Activated CD8-positive, alpha-beta memory T cell treated with anti-CD3 and anti-CD28 coated beads, Interleukin-2, amount 50 U/mL, for 1 hour (primary cell): Measurements from ENCODE around the gene KLHL14.

ENCODE experiments used
- DNase-seq: peaks from one replicate; pipeline ENCODE4 v3.0.0-alpha.2; 2020; ENCODE audit errors: extremely low read depth

KLHL14 gene

GRCh38 chr18:32770054-32770665, 2.7 kb downstream of the KLHL14 start:
- no peak for DNase-seq

GRCh38 chr18:32769586-32770053, 3.2 kb downstream of the KLHL14 start:
- no peak for DNase-seq

DNA sequence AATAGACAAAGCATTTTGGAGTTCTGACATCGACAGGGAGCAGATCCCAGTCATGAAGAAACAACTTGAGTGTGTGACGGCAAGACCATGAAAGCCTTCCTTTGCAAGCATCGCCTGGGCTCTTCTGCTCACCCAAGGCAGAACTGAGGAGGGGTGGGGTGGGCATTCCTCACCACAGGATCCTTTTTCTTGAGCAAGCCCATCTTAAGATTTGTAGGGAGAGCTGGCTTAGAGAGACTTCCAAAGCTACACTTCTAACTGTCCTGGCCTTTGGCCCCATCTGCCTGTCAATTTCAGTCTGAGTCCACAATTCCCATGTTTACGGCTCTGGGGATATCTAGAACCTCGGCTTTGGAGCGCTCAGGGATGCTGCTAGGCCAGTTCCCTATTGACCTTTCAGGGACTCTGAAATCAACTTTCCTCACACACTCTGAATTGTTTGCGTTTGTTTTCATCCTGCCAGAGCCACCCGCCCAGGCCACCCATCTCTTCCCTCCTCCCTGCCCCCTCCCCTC, 3.7 kb downstream of the KLHL14 start:
- no peak for DNase-seq

- DNase-seq = no peak
Observed at GRCh38 chr18:32767400-32767799, 5.4 kb downstream of the KLHL14 start.

DNA sequence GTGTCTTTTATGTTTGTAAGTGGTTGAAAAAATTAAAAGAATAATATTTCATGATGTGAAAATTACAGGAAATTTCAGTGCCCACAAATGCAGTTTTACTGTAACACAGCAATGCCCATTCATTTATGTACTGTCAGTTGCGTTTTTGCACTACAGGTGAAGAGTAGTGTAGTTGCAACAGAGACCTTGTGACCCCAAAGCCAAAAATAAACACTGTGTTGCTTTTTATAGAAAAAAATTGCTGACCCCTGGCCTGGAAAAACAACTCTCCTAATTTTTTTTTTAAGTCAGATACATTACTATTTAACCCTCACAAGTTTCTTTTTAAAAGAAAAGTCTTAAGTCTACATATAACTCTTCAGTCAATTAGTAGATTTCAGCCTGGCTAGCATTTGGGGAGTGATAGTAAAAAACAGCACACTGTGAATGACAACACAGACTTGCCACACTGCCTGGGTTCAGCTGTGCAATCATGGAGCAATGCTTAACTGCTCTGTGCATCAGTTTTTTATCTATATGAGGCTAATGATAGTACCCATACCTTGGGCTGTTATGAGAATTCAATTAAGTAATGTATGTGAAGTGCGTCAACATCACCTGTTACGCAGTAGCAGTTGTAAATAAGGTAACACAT, 8.1 kb downstream of the KLHL14 start:
- no peak for DNase-seq

DNA sequence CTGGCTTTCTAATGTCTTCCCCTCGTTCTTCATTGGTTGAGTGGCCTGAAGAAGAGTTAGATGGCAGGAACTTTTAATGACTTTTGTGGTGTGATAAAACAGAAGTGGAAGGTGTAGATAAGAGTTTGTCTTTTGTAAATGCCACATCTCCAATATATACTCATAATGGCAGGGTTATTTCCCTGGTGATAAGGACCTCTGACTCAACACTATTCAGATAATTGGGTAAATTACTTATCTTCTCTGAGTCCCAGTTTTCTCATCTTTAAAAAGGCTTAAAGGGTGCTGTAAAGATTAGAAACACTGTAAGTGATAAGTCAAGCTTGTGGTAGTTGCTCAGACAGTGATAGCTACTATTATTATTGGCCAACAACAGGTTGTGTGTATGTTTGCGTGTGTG, 9.5 kb downstream of the KLHL14 start:
- DNase-seq = no peak

- no peak for DNase-seq
Observed at GRCh38 chr18:32761231-32761630, 11.6 kb downstream of the KLHL14 start.

- no peak for DNase-seq
Observed at GRCh38 chr18:32760391-32760790, 12.4 kb downstream of the KLHL14 start.

DNA sequence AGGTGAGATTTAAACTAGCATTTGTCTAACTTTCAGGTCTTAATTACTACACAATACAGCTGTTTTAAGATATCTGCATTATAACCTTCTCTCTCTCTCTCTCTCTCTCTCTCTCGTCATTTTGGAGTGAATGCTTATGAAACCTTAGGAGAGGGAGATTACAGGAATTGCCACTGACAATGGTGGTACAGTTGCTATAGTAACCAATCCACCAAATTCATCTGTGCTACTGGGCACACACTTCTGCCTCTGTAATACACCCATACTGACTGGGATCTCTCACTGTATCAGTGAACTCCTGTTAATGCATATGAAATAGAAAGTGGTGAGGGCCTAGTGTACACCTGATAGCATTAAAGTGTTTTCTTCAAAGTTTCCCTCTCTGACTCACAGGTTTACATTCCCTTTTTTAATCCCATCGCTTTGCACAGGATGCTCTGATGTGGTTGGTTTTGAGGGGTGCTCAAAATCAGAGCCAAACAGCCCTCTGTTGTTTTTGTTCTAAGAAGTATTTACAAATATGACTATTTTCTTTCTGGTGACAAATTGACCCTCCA, 13.1 kb downstream of the KLHL14 start:
- DNase-seq = no peak

DNA sequence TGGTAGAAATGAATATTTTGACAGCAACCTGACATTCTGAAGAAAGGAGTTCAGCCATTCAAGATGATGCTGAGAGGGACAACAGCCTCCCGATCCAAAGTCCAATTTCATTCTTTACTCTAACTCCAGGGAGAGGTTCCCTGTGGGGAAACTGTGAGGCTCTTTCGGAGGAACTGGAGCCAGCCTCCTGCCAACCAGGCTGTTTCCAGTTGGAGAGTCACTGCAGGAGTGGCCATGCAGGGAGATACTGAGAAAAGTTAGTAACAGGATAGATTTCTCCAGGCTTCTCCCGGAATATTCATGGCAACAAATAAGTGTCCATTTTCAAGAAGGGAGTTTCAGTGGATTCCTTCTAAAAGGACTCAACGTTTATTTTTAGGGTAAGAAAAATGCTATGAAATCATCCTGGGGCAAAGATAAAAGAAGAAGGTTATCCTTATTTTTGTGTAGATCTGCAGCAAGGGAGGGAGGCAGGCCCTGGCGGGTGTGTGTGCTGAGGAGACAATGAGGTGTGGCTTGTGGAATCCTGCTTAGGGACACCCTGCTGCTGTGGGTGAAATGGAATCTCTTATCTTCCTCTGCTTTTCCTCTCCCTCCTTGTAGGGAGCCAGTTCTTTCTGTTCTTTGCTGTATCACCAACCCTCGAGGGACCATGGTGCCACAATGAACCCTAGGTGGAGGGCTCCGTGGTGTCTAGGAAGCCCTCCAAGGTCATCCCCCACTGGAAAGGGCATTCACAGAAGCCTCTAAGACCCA, 18.1 kb downstream of the KLHL14 start:
- DNase-seq = no peak

GRCh38 chr18:32753656-32754260, 19.1 kb downstream of the KLHL14 start:
- DNase-seq = no peak

DNA sequence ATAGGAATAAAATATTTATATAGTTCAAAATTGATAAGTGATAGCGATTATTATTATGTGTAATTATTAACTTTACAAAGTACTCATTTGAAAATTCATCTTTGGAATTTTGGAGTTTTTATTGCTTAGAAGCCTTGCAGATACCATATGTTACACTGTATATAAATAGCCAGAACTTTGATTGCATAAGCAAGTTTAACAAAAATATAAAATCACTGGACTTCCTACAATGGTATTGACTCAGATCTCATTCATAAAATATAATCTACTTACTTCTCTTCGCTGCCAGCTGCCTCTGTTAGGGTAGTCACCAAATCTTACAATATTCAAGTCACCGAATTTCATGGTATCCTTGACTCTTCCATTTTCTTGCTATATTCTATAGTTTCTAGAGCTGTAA, 22.5 kb downstream of the KLHL14 start:
- no peak for DNase-seq

GRCh38 chr18:32749809-32750208, 23.0 kb downstream of the KLHL14 start:
- no peak for DNase-seq

DNA sequence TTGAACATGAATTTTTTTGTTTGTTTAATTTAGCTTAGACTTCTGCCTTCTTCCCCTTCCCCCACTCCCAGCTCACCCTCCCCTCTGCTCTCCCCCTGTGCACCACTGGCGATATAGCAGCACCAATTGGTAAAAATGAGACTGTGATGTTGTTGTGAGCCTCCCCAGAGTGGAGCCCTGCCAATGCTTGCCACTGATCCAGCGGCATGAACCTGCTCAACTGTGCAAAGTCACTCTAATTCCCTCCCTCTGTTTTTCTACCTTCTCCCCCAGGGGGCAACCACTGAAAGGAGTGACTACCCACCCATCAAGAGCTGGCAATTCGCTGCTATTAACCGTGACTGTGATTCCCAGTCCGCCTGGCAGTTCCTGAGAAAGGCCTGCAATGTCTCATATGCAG, 30.2 kb downstream of the KLHL14 start:
- no peak for DNase-seq

DNA sequence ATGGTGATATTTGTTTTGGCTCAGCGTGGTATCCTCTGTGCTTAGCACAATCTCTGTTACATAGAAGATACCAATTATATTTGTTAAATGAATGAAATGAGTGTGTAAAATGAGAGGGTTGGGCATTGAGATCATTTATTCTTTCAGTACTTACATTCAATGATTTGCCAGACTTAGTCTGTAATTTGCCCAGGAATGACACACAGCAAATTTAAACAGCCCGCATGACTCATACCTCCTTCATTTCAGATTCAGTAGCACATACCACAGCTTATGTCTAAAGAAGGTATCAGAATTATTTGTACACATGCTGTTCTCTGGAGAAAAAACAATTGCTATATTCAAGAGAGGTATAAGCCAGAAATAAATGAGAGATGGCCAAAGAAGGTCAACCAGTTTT, 37.0 kb downstream of the KLHL14 start:
- DNase-seq = no peak

- no peak for DNase-seq
Observed at GRCh38 chr18:32734442-32734841, 38.4 kb downstream of the KLHL14 start.

DNA sequence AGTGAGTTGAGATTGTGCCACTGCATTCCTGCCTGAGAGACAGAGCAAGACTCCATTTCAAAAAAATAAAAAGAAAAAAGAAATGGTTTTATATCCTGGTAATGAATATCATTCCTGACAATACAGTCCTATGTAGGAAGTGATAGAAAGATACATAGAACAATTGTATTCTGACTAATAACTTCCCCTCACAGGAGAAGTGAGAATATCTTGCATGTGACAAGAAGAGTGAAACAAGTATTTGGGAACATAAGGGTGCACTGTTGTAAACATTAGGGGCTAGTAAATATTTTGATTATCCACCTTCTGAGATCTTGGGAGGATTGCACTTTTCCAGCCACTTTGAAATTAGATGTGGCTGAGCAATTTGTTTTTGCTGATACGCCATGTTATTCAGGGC, 40.7 kb downstream of the KLHL14 start:
- DNase-seq = no peak

GRCh38 chr18:32730620-32731091, 42.2 kb downstream of the KLHL14 start:
- no peak for DNase-seq

DNA sequence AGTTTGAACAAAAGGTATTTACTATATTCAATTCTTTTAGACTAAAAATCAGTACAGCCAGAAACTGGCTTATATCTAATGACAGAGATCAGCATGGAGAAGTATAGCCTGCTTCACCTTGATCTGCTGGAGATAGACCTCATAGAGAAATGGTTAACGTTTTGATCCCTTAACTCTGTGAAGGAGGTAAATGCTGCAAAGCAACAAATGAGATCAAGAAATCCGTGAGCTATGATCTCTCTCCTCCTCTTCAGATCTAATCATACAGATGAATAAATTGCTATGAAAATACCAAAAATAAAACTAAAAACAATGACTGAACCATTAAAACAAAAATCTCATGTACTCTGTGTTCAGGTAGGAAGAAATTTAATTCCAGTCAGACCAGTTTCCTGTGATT, 42.8 kb downstream of the KLHL14 start:
- no peak for DNase-seq

GRCh38 chr18:32724071-32724749, 48.6 kb downstream of the KLHL14 start:
- no peak for DNase-seq

DNA sequence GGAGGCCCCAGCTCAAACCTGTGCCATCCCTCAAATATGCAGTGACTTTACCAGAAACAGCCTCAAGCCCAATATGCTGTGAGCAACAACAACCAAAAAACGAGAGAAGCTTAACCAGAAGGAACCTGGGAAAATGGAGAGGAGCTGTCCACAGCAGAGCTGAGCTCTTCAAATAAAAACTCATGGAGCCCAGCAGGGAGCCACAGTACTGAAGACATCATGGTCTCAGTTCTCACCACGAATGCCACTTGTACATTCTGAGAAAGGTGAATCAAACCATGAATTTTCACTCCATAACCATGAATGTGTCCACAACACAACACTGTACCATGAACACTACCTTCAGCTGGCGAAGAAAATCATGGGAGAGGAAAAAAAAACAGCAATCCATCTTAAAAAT, 50.5 kb downstream of the KLHL14 start:
- DNase-seq = no peak
